GM23338 (cell line): ENCODE data around the gene PLXNA2. TPM values are rescaled to one million over a fixed set of nuclear protein-coding genes. Genes with fewer than 3 reads are reported as not detected.

ENCODE experiments used
- ATAC-seq: fragments of 200-7000 bp; cut with Tn5 transposase; 3 replicates; pipeline ENCODE4 v1.9.1; 2020
- DNase-seq: peaks from one replicate; pipeline ENCODE4 v3.0.0-alpha.2; 2015; ENCODE audit warnings: low spot score
- H2AFZ ChIP-seq: fragments of 200-600 bp; sonication (generic); 2 replicates; pipeline ENCODE4 v1.8.0; 2016; ENCODE audit warnings: antibody characterized with exemption, mild to moderate bottlenecking, moderate library complexity
- H3F3A ChIP-seq: fragments of 200-600 bp; sonication (generic); replicated peaks from 2 replicates; pipeline ENCODE4 v1.8.0; 2017; ENCODE audit warnings: antibody characterized with exemption, mixed run types, low read depth
- H3K27ac ChIP-seq: fragments of 200-600 bp; sonication (generic); 2 replicates; pipeline ENCODE4 v1.6.1; 2016; ENCODE audit warnings: low read depth
- H3K27me3 ChIP-seq: fragments of 200-600 bp; sonication (generic); 2 replicates; pipeline ENCODE4 v1.8.0; 2016; ENCODE audit warnings: mild to moderate bottlenecking, mixed run types, moderate library complexity; ENCODE audit not compliant: insufficient read depth
- H3K36me3 ChIP-seq: fragments of 200-600 bp; sonication (generic); 2 replicates; pipeline ENCODE4 v1.8.0; 2016; ENCODE audit warnings: mild to moderate bottlenecking; ENCODE audit not compliant: insufficient read depth
- H3K4me1 ChIP-seq: fragments of 200-600 bp; sonication (generic); 2 replicates; pipeline ENCODE4 v1.8.0; 2016; ENCODE audit warnings: mild to moderate bottlenecking, moderate library complexity; ENCODE audit not compliant: insufficient read depth
- H3K4me2 ChIP-seq: fragments of 200-600 bp; sonication (generic); 2 replicates; pipeline ENCODE4 v1.7.1; 2017; ENCODE audit warnings: mixed run types
- H3K4me3 ChIP-seq: fragments of 200-600 bp; sonication (generic); 2 replicates; pipeline ENCODE4 v1.6.1; 2016; ENCODE audit warnings: mixed run types
- H3K79me2 ChIP-seq: fragments of 200-600 bp; sonication (generic); replicated peaks from 2 replicates; pipeline ENCODE4 v1.8.0; 2017; ENCODE audit warnings: mild to moderate bottlenecking; ENCODE audit not compliant: insufficient read depth
- H3K9me2 ChIP-seq: fragments of 200-600 bp; sonication (generic); 2 replicates; pipeline ENCODE4 v1.8.0; 2017; ENCODE audit not compliant: insufficient read depth
- H4K20me1 ChIP-seq: fragments of 200-600 bp; sonication (generic); replicated peaks from 2 replicates; pipeline ENCODE4 v1.8.0; 2017; ENCODE audit warnings: mild to moderate bottlenecking; ENCODE audit not compliant: insufficient read depth
- H3K27ac Mint-ChIP-seq: 2 replicates; pipeline ENCODE4 v1.8.0; 2020; ENCODE audit warnings: inconsistent platforms, mild to moderate bottlenecking, moderate library complexity, mixed read lengths
- H3K27me3 Mint-ChIP-seq: 3 replicates; pipeline ENCODE4 v1.8.0; 2022; ENCODE audit warnings: low read depth, mild to moderate bottlenecking, moderate library complexity, mixed read lengths, inconsistent platforms; ENCODE audit not compliant: insufficient read depth, poor library complexity
- H3K36me3 Mint-ChIP-seq: 3 replicates; pipeline ENCODE4 v1.8.0; 2021; ENCODE audit warnings: low read depth, mild to moderate bottlenecking, inconsistent platforms, moderate library complexity, mixed read lengths
- H3K4me1 Mint-ChIP-seq: 3 replicates; pipeline ENCODE4 v1.8.0; 2020; ENCODE audit warnings: mild to moderate bottlenecking, inconsistent platforms, mixed read lengths
- H3K4me3 Mint-ChIP-seq: 3 replicates; pipeline ENCODE4 v1.8.0; 2021; ENCODE audit warnings: moderate library complexity, mild to moderate bottlenecking, inconsistent platforms, mixed read lengths
- H3K9me3 Mint-ChIP-seq: 3 replicates; pipeline ENCODE4 v1.8.0; 2020; ENCODE audit warnings: moderate library complexity, mild to moderate bottlenecking, inconsistent platforms, mixed read lengths
- CREB1 ChIP-seq: fragments of 250-450 bp; sonication (Bioruptor Pico); IDR thresholded peaks from 2 replicates; pipeline ENCODE4 v1.5.0; 2020; ENCODE audit warnings: low read depth, mild to moderate bottlenecking, moderate library complexity
- EZH2 ChIP-seq: fragments of 200-600 bp; sonication (generic); IDR thresholded peaks from one replicate; pipeline ENCODE4 v1.8.0; 2017; ENCODE audit warnings: antibody characterized with exemption, mild to moderate bottlenecking, low read depth; ENCODE audit not compliant: unreplicated experiment
- EZH2phosphoT487 ChIP-seq: fragments of 200-600 bp; sonication (generic); IDR thresholded peaks from one replicate; pipeline ENCODE4 v1.8.1; 2018; ENCODE audit warnings: antibody characterized with exemption; ENCODE audit not compliant: unreplicated experiment
- JUNB ChIP-seq: IDR thresholded peaks from one replicate; pipeline ENCODE4 v1.6.1; 2016; ENCODE audit warnings: antibody characterized with exemption; ENCODE audit not compliant: unreplicated experiment
- POLR2AphosphoS5 ChIP-seq: IDR thresholded peaks from 2 replicates; pipeline ENCODE4 v1.6.1; 2016; ENCODE audit warnings: antibody characterized with exemption, low read depth
- ZNF114 ChIP-seq: fragments of 250-450 bp; sonication (Bioruptor Pico); IDR thresholded peaks from 2 replicates; pipeline ENCODE4 v1.5.0; 2020; ENCODE audit warnings: mild to moderate bottlenecking, moderate library complexity
- ZNF331 ChIP-seq: fragments of 250-450 bp; sonication (Bioruptor Pico); IDR thresholded peaks from 2 replicates; pipeline ENCODE4 v1.5.0; 2020; ENCODE audit warnings: low read depth, mild to moderate bottlenecking, moderate library complexity
- polyA plus RNA-seq: library from polyadenylated mRNA; unstranded; fragments of >200 nt; fragmentation: Nextera tagmentation; extraction: Ambion mirVana; gene quantifications from 2 replicates; pipeline ENCODE4 v1.2.1, GENCODE V29; 2016
- total RNA-seq: library from RNA; depleted of rRNA; stranded (reverse); fragments of >200 nt; shearing (Covaris generic); gene quantifications from 2 replicates; pipeline ENCODE4 v1.2.3, GENCODE V29; 2014
- TF ChIP-seq, protein P1 (sequence below): fragments of 250-450 bp; sonication (Bioruptor Pico); IDR thresholded peaks from 2 replicates; pipeline ENCODE4 v1.5.0; 2020; ENCODE audit warnings: mild to moderate bottlenecking, moderate library complexity
- TF ChIP-seq, protein P2 (sequence below): IDR thresholded peaks from 2 replicates; pipeline ENCODE4 v1.6.1; 2016; ENCODE audit warnings: antibody characterized with exemption

PLXNA2 gene
- total and polyA plus RNA-seq, 2 experiments from 2014 or later = 0.40 to 1.8 TPM

GRCh38 chr1:208172423-208173145 lies 71.6 kb downstream of the PLXNA2 start:
- Histone ChIP-seq H3K79me2 (no peaks in the 10 kb centered on the region), H4K20me1 (no peaks in the 10 kb centered on the region), H3K4me2 (no peak overlapping the region), H3K27me3 (no peaks in the 10 kb centered on the region), H3F3A (no peaks in the 10 kb centered on the region), H2AFZ (no peak overlapping the region), H3K36me3 (no peaks in the 10 kb centered on the region), H3K4me1 (peaks cover 10% of the 10 kb centered on the region), H3K27ac (no peak overlapping the region), H3K4me3 (no peak overlapping the region), H3K9me2 (peaks cover 5% of the 10 kb centered on the region; the same call in 1 of the 2 replicates)
- H3K27me3 Mint-ChIP-seq = peaks cover 7% of the 10 kb centered on the region
- DNase-seq = no peak
- H3K4me1 Mint-ChIP-seq = peaks cover 35% of the 10 kb centered on the region
- no peak for ATAC-seq
- H3K4me3 Mint-ChIP-seq = no peak overlapping the region
- H3K36me3 Mint-ChIP-seq = no peaks in the 10 kb centered on the region
- H3K9me3 Mint-ChIP-seq = no peaks in the 10 kb centered on the region
- TF ChIP-seq JUNB (no peak), POLR2AphosphoS5 (no peak), EZH2 (no peak), ZNF114 (CRISPR knock-in tag) (no peak), EZH2phosphoT487 (no peak), CREB1 (CRISPR knock-in tag) (no peak), ZNF331 (CRISPR knock-in tag) (no peak)
- TF ChIP-seq, protein P1, sequence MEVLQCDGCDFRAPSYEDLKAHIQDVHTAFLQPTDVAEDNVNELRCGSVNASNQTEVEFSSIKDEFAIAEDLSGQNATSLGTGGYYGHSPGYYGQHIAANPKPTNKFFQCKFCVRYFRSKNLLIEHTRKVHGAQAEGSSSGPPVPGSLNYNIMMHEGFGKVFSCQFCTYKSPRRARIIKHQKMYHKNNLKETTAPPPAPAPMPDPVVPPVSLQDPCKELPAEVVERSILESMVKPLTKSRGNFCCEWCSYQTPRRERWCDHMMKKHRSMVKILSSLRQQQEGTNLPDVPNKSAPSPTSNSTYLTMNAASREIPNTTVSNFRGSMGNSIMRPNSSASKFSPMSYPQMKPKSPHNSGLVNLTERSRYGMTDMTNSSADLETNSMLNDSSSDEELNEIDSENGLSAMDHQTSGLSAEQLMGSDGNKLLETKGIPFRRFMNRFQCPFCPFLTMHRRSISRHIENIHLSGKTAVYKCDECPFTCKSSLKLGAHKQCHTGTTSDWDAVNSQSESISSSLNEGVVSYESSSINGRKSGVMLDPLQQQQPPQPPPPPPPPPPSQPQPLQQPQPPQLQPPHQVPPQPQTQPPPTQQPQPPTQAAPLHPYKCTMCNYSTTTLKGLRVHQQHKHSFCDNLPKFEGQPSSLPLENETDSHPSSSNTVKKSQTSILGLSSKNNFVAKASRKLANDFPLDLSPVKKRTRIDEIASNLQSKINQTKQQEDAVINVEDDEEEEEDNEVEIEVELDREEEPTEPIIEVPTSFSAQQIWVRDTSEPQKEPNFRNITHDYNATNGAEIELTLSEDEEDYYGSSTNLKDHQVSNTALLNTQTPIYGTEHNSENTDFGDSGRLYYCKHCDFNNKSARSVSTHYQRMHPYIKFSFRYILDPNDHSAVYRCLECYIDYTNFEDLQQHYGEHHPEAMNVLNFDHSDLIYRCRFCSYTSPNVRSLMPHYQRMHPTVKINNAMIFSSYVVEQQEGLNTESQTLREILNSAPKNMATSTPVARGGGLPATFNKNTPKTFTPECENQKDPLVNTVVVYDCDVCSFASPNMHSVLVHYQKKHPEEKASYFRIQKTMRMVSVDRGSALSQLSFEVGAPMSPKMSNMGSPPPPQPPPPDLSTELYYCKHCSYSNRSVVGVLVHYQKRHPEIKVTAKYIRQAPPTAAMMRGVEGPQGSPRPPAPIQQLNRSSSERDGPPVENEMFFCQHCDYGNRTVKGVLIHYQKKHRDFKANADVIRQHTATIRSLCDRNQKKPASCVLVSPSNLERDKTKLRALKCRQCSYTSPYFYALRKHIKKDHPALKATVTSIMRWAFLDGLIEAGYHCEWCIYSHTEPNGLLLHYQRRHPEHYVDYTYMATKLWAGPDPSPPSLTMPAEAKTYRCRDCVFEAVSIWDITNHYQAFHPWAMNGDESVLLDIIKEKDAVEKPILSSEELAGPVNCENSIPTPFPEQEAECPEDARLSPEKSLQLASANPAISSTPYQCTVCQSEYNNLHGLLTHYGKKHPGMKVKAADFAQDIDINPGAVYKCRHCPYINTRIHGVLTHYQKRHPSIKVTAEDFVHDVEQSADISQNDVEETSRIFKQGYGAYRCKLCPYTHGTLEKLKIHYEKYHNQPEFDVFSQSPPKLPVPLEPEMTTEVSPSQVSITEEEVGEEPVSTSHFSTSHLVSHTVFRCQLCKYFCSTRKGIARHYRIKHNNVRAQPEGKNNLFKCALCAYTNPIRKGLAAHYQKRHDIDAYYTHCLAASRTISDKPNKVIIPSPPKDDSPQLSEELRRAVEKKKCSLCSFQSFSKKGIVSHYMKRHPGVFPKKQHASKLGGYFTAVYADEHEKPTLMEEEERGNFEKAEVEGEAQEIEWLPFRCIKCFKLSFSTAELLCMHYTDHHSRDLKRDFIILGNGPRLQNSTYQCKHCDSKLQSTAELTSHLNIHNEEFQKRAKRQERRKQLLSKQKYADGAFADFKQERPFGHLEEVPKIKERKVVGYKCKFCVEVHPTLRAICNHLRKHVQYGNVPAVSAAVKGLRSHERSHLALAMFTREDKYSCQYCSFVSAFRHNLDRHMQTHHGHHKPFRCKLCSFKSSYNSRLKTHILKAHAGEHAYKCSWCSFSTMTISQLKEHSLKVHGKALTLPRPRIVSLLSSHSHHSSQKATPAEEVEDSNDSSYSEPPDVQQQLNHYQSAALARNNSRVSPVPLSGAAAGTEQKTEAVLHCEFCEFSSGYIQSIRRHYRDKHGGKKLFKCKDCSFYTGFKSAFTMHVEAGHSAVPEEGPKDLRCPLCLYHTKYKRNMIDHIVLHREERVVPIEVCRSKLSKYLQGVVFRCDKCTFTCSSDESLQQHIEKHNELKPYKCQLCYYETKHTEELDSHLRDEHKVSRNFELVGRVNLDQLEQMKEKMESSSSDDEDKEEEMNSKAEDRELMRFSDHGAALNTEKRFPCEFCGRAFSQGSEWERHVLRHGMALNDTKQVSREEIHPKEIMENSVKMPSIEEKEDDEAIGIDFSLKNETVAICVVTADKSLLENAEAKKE (CRISPR knock-in tag) = no peak
- TF ChIP-seq, protein P2, sequence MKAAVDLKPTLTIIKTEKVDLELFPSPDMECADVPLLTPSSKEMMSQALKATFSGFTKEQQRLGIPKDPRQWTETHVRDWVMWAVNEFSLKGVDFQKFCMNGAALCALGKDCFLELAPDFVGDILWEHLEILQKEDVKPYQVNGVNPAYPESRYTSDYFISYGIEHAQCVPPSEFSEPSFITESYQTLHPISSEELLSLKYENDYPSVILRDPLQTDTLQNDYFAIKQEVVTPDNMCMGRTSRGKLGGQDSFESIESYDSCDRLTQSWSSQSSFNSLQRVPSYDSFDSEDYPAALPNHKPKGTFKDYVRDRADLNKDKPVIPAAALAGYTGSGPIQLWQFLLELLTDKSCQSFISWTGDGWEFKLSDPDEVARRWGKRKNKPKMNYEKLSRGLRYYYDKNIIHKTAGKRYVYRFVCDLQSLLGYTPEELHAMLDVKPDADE = no peak
- no peak overlapping the region for H3K27ac Mint-ChIP-seq
